Activated T-helper 1 cell treated with anti-CD3 and anti-CD28 coated beads, Interleukin-12 subunit alpha, Interleukin-12 subunit beta, Interleukin-2, Interleukin-4 antibody, amounts not matched to agents 30 ng/mL and 10 ng/mL and 1 ng/mL, durations not matched to agents 14 hours and 24 hours and 36 hours (primary cell): ENCODE results near the gene SHB. TPM values are rescaled to one million over a fixed set of nuclear protein-coding genes. Genes with fewer than 3 reads are reported as not detected.

Source experiments
- DNase-seq: peaks from one replicate; pipeline ENCODE4 v3.0.0; 2021; ENCODE audit warnings: low spot score
- H3K27ac Mint-ChIP-seq: one replicate; pipeline ENCODE4 v1.8.0; 2021; ENCODE audit warnings: mild to moderate bottlenecking, mixed read lengths
- H3K27me3 Mint-ChIP-seq: one replicate; pipeline ENCODE4 v1.8.0; 2022; ENCODE audit warnings: mild to moderate bottlenecking, moderate library complexity, mixed read lengths; ENCODE audit not compliant: insufficient read depth
- H3K36me3 Mint-ChIP-seq: one replicate; pipeline ENCODE4 v1.8.0; 2021; ENCODE audit warnings: low read depth, mixed read lengths
- H3K4me1 Mint-ChIP-seq: one replicate; pipeline ENCODE4 v1.8.0; 2021; ENCODE audit warnings: low read depth, mixed read lengths
- H3K4me3 Mint-ChIP-seq: one replicate; pipeline ENCODE4 v1.8.0; 2021; ENCODE audit warnings: mild to moderate bottlenecking, moderate library complexity, mixed read lengths
- H3K9me3 Mint-ChIP-seq: one replicate; pipeline ENCODE4 v1.8.0; 2021; ENCODE audit warnings: mixed read lengths
- intact Hi-C: fragments of 100-400 bp; cut with micrococcal nuclease; formaldehyde crosslinking; loops from one replicate; pipeline ENCODE4 v1.15.1; 2024
- total RNA-seq: library from RNA; stranded (reverse); gene quantifications from 2 replicates; pipeline ENCODE4 v1.2.3, GENCODE V29; 2022

SHB gene
- total RNA-seq, 1 donor from 2014 or later = 1.7 TPM

DNA sequence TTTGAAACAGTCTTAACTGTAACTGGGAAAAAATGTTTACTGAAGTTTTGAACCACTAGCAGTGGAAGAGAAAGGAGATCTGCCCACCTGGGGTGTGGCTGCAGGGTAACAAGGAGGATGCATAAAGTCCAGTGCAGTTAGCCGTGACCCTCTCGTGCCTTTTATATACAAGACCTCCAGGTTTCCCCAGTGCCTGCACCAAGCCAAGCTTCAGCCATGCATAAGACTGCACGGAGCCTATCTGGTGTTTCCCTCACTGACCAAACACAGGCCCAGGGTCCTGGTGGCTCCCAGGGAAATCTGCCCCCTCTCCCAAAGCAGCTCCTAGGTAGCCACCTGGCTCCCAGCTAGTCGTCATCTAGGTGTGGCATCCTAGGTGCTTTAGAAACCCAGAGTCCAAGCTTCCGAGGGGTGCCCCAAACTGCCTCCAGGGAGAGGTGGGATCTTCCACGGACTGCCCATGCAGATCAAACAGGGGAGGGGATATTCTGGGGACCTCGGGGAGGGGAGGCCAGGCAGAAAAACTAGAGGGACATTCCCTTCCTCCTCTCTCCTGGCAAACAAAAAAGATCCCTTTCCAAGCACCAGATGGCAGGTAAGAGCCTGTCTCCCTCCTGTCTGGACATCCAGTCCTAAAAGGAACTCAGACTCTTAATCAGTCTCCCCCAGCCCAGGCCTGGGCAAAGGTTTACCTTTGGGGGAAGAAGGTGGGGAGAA, 2.7 kb downstream of the SHB start:
- intact Hi-C loops = loop anchor here (5.0 to 10.0 kb wide), 4 partner anchors 39 to 482 kb away; no protein-coding TSS in a partner anchor
- DNase-seq = no peak
- Mint-ChIP-seq H3K27ac (no peak overlapping the region), H3K27me3 (peaks cover 34% of the 10 kb centered on the region), H3K9me3 (no peaks in the 10 kb centered on the region), H3K36me3 (peaks cover 2% of the 10 kb centered on the region), H3K4me1 (peaks cover 23% of the 10 kb centered on the region), H3K4me3 (peak overlapping the region; percentile 82)

DNA sequence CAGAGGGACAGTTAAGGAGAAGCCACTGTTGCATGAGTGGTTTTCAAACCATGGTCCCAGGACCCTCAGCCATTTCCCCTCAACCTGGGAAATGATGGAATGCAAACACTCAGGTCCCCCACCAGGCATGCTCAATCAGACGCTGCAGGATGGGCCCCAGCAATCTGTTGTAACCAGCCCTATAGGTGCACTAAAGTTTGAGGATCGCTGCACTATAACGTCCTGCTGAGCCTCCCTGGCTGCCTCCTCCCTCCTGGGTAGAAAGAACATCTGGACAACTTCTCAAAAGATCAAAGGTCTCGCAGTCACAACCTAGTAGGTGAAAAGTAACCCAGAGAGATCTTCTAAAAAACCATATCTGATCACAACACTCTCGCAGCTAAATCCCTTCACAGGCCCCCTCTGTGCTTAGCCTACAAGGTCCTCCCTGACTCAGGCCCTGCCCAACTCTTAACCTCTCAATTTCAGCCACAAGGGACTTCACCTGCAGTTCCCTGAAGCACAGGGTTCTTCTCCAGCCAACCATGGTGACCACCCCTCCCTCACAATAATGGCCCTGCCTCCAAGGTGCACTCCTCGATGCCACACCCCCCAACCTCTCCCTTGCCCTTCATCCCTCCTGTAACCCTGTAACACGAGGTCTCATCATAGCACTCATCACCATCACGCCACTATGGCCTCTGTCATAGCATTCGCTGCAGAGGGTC, 3.5 kb downstream of the SHB start:
- Mint-ChIP-seq H3K4me1 (peaks cover 23% of the 10 kb centered on the region), H3K36me3 (peaks cover 2% of the 10 kb centered on the region), H3K4me3 (no peak overlapping the region), H3K27ac (no peak overlapping the region), H3K27me3 (peaks cover 34% of the 10 kb centered on the region), H3K9me3 (no peaks in the 10 kb centered on the region)
- DNase-seq = no peak
- intact Hi-C loops = loop anchor here (5.0 to 10.0 kb wide), 4 partner anchors 38 to 481 kb away; no protein-coding TSS in a partner anchor

DNA sequence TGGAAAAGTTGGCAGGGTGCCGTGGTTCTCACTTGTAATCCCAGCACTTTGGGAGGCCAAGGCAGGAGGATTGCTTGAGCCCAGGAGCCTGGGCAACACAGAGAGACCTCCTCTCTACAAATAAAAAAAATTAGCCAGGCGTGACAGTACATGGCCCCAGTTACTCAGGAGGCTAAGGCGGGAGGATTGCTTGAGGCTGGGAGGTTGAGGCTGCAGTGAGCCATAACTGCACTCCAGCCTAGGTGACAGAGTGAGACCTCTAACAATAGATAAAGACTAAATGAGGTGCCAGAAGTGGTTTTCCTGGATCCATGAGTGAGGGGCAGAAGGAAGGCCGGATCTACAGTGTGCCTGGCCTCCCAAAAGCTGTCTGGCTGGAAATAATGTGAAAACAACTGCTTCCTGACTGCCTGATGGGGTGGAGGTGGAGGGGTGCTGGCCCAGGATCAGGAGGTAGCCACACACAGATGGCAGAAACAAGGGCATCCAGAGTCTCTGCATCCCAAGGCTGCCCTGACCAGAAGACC, 4.1 kb downstream of the SHB start:
- H3K4me1 Mint-ChIP-seq = peaks cover 23% of the 10 kb centered on the region
- no peak overlapping the region for H3K27ac Mint-ChIP-seq
- H3K4me3 Mint-ChIP-seq = no peak overlapping the region
- DNase-seq = no peak
- no peaks in the 10 kb centered on the region for H3K9me3 Mint-ChIP-seq
- peaks cover 2% of the 10 kb centered on the region for H3K36me3 Mint-ChIP-seq
- intact Hi-C loops = loop anchor here (5.0 to 10.0 kb wide), 4 partner anchors 38 to 480 kb away; no protein-coding TSS in a partner anchor
- peaks cover 34% of the 10 kb centered on the region for H3K27me3 Mint-ChIP-seq

DNA sequence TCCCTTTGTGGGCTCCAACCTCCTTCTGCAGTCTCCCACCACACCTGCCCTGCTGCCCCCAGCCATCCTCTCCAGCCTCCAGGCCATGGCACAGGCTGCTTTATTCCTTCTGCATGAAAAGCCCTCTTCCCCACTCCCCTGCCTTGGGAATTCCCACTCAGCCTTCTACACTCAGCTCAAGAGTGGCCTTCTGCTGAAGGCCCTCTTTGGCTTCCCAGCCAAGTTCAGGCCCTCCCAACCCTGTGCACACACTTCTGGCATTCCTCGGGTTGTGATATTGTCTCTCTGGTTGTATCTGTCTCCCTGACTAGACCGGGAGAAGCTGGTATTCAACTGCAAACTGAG, 5.7 kb downstream of the SHB start:
- Mint-ChIP-seq H3K27ac (no peak overlapping the region), H3K4me1 (peaks cover 18% of the 10 kb centered on the region), H3K4me3 (no peak overlapping the region), H3K27me3 (peaks cover 31% of the 10 kb centered on the region), H3K36me3 (no peaks in the 10 kb centered on the region), H3K9me3 (no peaks in the 10 kb centered on the region)
- intact Hi-C loops = loop anchor here (10.0 kb wide), 1 partner anchor 479 kb away; no protein-coding TSS in a partner anchor
- DNase-seq = no peak

DNA sequence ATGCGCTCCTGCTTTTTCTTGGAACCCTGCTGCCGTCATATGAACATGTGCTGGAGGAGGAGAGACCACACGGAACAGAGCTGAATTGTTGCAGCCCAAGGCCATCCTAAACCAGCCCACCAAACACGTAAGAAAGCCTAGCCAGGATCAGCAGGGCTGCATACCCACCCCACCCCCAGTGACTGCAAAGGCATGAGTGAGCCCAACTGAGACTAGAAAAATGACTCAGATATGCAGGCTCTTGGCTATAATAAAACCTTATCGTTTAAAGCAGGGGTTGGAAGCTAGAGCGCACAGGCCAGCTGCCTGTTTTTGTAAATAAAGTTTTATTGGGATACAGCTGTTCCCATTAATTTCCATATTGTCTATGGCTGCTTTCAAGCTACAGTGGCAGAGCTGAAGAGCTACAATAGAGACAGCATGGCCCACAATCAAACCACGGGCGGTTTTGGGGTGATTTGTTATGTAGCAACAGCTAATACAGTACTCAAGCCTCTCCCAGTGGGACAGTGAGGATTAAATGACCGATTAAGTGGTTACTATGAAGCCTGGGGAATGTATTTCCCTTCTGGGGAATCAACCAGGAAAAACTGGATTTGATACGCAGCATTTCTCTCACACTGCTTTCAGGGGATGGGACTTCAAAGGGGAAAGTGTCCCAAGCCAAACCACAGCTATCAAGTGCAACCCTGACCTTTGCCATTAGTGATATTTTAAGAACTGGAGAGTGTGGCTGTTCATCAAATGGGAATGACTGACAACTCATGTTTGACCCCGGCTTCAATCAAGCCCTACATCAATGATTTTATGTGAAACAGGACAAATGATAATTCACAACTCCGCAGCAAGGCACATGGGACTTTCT, 6.3 kb downstream of the SHB start:
- Mint-ChIP-seq H3K9me3 (no peaks in the 10 kb centered on the region), H3K27me3 (peaks cover 32% of the 10 kb centered on the region), H3K4me1 (peaks cover 18% of the 10 kb centered on the region), H3K27ac (no peak overlapping the region), H3K4me3 (no peak overlapping the region), H3K36me3 (no peaks in the 10 kb centered on the region)
- intact Hi-C loops = loop anchor here (10.0 kb wide), 1 partner anchor 478 kb away; no protein-coding TSS in a partner anchor
- no peak for DNase-seq

DNA sequence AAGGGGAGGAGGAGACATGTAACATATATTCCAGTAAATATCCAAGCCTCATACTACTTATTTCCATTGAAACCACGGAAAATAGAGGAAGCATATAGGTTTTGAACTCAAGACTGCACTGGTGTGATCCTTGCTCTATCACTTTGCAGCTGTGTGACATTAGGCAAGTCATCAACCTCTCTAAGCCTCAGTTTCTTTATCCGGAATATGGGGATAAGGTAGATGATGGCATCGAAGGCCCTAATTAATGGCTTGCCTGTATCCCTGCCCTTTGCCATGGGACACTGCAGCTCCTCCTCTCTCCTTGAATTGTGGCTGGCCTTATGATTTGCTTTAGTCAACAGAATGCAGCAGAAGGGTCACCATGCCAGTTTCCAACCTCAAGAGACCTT, 6.9 kb downstream of the SHB start:
- Mint-ChIP-seq H3K4me3 (no peak overlapping the region), H3K4me1 (peaks cover 13% of the 10 kb centered on the region), H3K27me3 (peaks cover 30% of the 10 kb centered on the region), H3K36me3 (no peaks in the 10 kb centered on the region), H3K27ac (no peak overlapping the region), H3K9me3 (no peaks in the 10 kb centered on the region)
- intact Hi-C loops = loop anchor here (10.0 kb wide), 1 partner anchor 477 kb away; no protein-coding TSS in a partner anchor
- no peak for DNase-seq

DNA sequence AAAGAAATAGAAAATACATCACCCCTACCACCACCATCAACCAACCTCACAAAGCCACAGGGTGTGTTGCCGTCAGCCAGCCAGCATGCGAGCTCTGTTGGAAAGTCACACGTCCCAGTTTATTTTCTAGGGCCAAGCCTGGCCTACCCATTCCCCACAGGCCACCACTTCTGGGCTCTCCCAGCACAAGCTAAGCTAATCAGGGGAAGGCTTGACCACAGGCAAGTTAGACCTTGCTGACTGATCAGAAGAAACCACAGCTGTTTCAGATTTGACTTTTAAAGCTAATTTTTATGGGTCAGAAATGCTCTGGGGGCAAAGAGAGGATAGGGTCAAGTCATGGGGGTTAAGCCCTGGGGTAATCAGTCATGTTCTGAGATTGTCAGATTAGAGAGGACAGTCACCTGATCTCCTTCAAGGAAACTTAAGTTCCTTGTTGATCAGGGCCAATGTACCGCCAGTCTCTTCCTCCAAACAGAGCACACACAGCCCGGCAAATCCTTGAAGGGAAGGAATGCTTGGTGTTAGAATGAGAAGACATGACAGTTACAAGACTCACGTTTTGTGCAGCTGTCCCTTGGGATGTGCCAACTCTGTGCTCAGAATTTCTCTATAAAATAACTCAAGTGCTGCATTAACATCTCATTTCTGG, 7.6 kb downstream of the SHB start:
- DNase-seq = no peak
- intact Hi-C loops = loop anchor here (10.0 kb wide), 1 partner anchor 477 kb away; no protein-coding TSS in a partner anchor
- Mint-ChIP-seq H3K27me3 (peaks cover 23% of the 10 kb centered on the region), H3K27ac (no peak overlapping the region), H3K4me1 (peaks cover 7% of the 10 kb centered on the region), H3K4me3 (no peak overlapping the region), H3K9me3 (no peaks in the 10 kb centered on the region), H3K36me3 (no peaks in the 10 kb centered on the region)

DNA sequence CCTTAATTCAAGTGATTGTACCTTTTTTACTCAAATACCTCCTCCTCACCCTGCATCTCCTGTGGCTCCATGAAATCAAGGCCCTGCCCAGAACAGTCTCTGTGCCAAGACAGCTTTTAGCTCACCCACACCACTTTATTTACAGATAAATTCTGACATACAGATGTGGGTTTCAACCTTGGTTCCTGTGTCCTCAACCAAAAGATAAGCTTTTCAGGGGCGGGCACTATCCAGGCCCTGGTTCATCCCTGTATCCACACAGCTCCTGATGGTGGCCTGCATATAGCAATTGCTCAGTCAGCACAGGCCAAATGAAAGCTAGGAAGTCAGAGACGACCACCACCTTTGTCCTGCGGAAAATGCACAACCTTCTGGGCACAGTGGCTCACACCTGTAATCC, 8.3 kb downstream of the SHB start:
- no peaks in the 10 kb centered on the region for H3K9me3 Mint-ChIP-seq
- intact Hi-C loops = loop anchor here (10.0 kb wide), 1 partner anchor 476 kb away; no protein-coding TSS in a partner anchor
- no peaks in the 10 kb centered on the region for H3K4me1 Mint-ChIP-seq
- no peaks in the 10 kb centered on the region for H3K36me3 Mint-ChIP-seq
- DNase-seq = no peak
- no peak overlapping the region for H3K27ac Mint-ChIP-seq
- H3K4me3 Mint-ChIP-seq = no peak overlapping the region
- H3K27me3 Mint-ChIP-seq = peaks cover 16% of the 10 kb centered on the region

DNA sequence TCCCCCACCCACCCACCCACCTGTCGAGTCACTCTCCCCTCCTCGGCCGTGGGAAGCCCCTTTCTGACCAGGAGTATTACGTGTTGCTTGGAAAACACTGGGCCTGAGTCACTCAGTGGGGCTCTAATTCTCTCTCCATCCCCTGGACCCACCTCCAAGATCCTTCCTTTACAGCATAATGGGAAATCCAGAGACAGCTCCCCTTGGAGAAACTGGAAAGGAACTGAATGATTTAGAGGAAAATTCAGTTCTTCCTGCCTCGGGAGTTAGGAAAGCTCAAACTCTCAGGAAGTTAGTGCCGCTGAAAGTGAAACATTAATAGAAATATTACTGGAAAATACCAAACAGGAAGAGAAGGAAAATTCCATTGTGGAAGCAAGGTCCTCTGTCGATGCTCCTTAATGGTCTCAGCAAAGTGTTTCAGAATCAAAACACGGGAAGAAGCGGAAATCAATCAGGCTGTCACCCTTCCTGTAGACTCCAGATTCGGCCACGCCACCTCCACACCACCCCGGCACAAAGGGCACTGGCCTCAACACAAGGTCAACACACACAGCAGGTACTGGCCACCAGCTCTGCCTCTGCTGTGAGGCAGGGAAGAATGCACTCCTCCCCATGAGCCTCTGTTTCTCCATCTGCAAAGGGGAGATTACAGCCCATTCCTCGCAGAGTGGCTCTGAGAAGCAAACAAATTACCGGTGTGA, 9.6 kb downstream of the SHB start:
- peaks cover 12% of the 10 kb centered on the region for H3K27me3 Mint-ChIP-seq
- H3K4me3 Mint-ChIP-seq = no peak overlapping the region
- no peaks in the 10 kb centered on the region for H3K36me3 Mint-ChIP-seq
- H3K9me3 Mint-ChIP-seq = no peaks in the 10 kb centered on the region
- no peaks in the 10 kb centered on the region for H3K4me1 Mint-ChIP-seq
- intact Hi-C loops = no loop called here
- H3K27ac Mint-ChIP-seq = no peak overlapping the region
- no peak for DNase-seq

DNA sequence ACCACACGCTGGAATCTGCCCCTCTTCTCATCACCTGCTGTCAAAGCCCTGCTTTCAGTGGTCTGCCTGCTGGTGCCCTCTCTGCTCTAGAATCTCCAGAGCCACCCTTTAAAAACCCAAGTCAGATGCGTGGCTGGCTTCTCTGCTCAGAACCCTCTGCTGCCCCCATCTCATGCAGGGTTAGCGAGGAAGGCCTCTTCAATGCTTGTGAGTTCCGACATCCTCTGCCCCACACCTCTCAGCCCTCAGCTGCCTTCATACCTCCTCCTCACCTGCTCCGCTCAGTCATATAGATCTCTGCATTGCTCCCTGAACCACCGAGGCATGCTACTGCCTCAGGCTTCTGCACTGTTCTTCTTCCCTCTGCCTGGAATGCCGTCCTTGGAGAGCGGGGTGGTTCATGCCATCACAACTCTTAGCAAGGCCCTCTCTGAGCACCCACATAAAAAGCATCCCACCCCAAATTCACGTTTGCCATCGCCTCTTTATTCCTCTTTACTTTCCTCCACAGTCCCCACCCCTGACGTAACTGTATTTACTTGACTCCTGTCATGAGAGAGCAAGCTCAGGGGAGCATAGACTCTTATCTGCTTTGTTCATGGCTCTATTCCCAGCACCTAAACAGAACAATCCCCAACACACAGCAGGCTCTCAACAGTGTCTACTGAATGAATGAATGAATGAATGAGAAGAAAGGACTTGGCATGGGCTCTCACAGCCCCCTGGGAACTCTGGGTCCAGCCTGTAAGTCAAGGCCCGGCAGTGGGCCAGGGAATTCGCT, 10.4 kb downstream of the SHB start:
- intact Hi-C loops = no loop called here
- Mint-ChIP-seq H3K27me3 (peaks cover 9% of the 10 kb centered on the region), H3K36me3 (no peaks in the 10 kb centered on the region), H3K4me3 (no peak overlapping the region), H3K9me3 (no peaks in the 10 kb centered on the region), H3K4me1 (no peaks in the 10 kb centered on the region), H3K27ac (no peak overlapping the region)
- DNase-seq = no peak

DNA sequence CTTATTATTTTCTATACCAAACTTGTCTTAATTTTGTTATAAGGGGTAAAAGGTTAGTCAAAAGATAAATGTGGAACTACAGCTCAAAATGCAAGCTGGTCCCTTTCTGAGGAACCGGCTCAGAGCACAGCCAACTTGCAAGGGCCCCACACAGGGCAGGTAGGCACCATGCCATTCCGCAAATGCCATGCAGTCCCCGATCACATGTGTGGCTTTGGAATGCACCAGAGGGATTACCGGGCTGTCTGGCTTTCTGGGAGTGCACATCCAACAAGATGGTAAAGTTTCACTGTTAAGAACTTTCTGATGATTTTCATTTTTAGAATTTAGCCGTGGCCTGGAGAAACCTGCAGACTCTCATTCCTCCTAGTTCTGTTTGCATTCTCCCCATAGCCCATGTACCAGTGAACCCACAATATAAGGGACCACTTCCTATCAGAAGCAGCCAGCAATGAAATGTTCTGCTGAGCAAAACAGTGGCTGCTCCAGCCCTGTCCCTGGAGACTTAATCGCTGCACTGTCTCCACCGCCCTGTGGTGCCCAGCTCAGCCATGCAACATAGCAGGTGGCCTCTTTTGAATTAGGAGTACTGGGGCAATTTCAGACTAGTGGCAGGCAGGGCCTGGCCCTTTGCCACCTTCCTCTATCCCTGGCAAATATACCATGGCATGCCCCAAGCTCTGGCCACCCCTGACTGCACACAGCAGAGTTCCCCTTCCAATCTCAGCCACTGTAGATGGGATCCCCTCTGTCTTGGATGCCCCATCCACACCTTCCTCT, 11.4 kb downstream of the SHB start:
- Mint-ChIP-seq H3K9me3 (no peaks in the 10 kb centered on the region), H3K4me3 (no peak overlapping the region), H3K27ac (no peak overlapping the region), H3K27me3 (peaks cover 4% of the 10 kb centered on the region), H3K36me3 (no peaks in the 10 kb centered on the region), H3K4me1 (no peaks in the 10 kb centered on the region)
- intact Hi-C loops = no loop called here
- DNase-seq = no peak
